Kidney (tissue), 14 donors: ENCODE data around the gene NR6A1. TPM values are rescaled to one million over a fixed set of nuclear protein-coding genes. Genes with fewer than 3 reads are reported as not detected.
A peak's percentile ranks its signal among the peaks of the same experiment; 100 is the strongest.

Source experiments
- DNase-seq, 5 donors: peaks; one replicate each; pipeline ENCODE4 v3.0.0-alpha.2; 2013 to 2020
- FAIRE-seq: peaks from 2 replicates; lab custom pipeline; 2012; peaks lifted over from hg19 to GRCh38; lab: Jason Lieb, UNC
- H3K27ac ChIP-seq, 2 donors: one replicate each; pipeline ENCODE4 v1.7.0; 2013; ENCODE audit warnings: low read depth in 2 of 2, low read length in 2 of 2, inconsistent platforms in 1 of 2
- H3K27me3 ChIP-seq: one replicate; pipeline ENCODE4 v1.7.1; 2013; ENCODE audit warnings: low read length, inconsistent platforms; ENCODE audit not compliant: control insufficient read depth, insufficient read depth
- H3K36me3 ChIP-seq, 3 donors: one replicate each; pipeline versions ENCODE4 v1.7.0 to v1.7.1; 2013; ENCODE audit warnings: low read length in 3 of 3, control low read depth in 1 of 3, inconsistent platforms in 1 of 3; ENCODE audit not compliant: insufficient read depth in 3 of 3, control insufficient read depth in 2 of 3
- H3K4me1 ChIP-seq, 3 donors: one replicate each; pipeline versions ENCODE4 v1.7.0 to v1.7.1; 2013; ENCODE audit warnings: low read length in 3 of 3, inconsistent platforms in 1 of 3, low read depth in 1 of 3; ENCODE audit not compliant: control insufficient read depth in 2 of 3, insufficient read depth in 2 of 3
- H3K4me3 ChIP-seq, 3 donors: one replicate each; pipeline versions ENCODE4 v1.7.0 to v1.8.1; 2013; ENCODE audit warnings: low read length in 3 of 3, control low read depth in 1 of 3, inconsistent platforms in 1 of 3
- H3K9ac ChIP-seq, 3 donors: one replicate each; pipeline versions ENCODE4 v1.7.0 to v1.7.1; 2013; ENCODE audit warnings: low read length in 3 of 3, control low read depth in 1 of 3, inconsistent platforms in 1 of 3
- H3K9me3 ChIP-seq, 3 donors: one replicate each; pipeline versions ENCODE4 v1.7.0 to v1.7.1; 2013; ENCODE audit warnings: low read length in 3 of 3, control low read depth in 1 of 3, inconsistent platforms in 1 of 3; ENCODE audit not compliant: control insufficient read depth in 2 of 3, insufficient read depth in 1 of 3
- intact Hi-C: fragments of 100-400 bp; cut with DNase I; formaldehyde crosslinking; loops from one replicate; pipeline ENCODE4 v1.11.1; 2022
- microRNA-seq: library from miRNA; unstranded; fragments of <30 nt; microRNA quantifications from one replicate; pipeline ENCODE4 v1.2.0, GENCODE V29; 2020
- polyA plus RNA-seq: library from polyadenylated mRNA; stranded (reverse); fragments of 350-450 nt; fragmentation: Illumina TruSeq; extraction: RNeasy Lipid Tissue Mini Kit (QIAGEN cat#74804); gene quantifications from one replicate; pipeline ENCODE4 v1.2.3, GENCODE V29; 2014; ENCODE audit warnings: low read depth, low replicate concordance; ENCODE audit not compliant: insufficient read depth
- total RNA-seq: library from RNA; stranded (reverse); fragmentation: NEBNext Ultra II Directional; extraction: Animal tissue kit (Norgen Biotek cat#: 25700); gene quantifications from one replicate; pipeline ENCODE4 v1.2.1, GENCODE V29; 2021
- TF ChIP-seq, protein P1 (sequence below): IDR thresholded peaks from 3 replicates; pipeline ENCODE4 v1.5.1; 2012; ENCODE audit warnings: mild to moderate bottlenecking, moderate library complexity, borderline replicate concordance; ENCODE audit not compliant: insufficient read depth; ENCODE audit errors: extremely low read depth
- donor health status: control.
- donor health status: control.
- donor health status: control.
- donor health status: control.
- donor health status: control.
- donor health status: DM: yes; HTN: yes; CAD: no.
- donor health status: Normal renal cell carcinoma (clear cell type).

The NR6A1 gene
- total and polyA plus RNA-seq, 2 donors from 2014 or later, result 1.2 to 3.5 TPM

DNA sequence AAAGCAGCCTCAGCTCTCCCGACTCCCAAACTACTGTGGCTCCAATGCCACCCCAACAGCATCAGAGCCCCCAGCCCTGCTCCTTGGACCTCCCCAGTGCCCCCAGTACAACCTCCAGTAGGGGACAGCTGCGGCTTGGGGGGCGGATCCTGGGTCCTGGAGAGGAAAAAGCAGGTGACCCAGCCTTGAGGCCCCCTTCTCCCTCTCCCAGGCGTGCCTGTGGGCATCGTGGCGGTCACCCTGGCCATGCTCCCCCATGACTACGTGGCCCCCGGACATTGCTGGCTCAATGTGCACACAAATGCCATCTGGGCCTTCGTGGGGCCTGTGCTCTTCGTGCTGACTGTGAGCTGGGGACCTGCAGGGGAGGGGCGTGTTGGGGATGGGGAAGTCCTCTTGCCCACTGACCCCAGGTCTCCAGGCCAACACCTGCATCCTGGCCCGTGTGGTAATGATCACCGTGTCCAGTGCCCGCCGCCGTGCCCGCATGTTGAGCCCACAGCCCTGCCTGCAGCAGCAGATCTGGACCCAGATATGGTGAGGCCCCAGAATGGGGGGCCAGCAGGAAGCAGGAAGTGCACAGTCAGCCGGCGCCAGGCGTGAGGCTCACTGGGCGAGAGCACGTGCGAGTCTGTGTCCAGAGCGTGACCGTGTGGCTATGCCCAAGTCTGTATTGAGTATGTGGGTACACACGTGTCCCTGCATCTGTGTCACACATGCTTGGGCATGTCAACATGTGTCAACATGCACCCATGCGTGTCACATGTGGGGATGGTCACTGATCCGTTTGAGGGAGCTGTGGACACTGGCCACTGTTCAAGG, 301.9 kb downstream of the NR6A1 start:
- H3K27ac ChIP-seq, result no peak overlapping the region
- DNase-seq, result peak in 1 of 5 donors; percentile 61
- H3K4me1 ChIP-seq, result no peaks in the 10 kb centered on the region
- no peak overlapping the region for H3K9ac ChIP-seq
- no peak overlapping the region for H3K4me3 ChIP-seq
- TF ChIP-seq, protein P1, sequence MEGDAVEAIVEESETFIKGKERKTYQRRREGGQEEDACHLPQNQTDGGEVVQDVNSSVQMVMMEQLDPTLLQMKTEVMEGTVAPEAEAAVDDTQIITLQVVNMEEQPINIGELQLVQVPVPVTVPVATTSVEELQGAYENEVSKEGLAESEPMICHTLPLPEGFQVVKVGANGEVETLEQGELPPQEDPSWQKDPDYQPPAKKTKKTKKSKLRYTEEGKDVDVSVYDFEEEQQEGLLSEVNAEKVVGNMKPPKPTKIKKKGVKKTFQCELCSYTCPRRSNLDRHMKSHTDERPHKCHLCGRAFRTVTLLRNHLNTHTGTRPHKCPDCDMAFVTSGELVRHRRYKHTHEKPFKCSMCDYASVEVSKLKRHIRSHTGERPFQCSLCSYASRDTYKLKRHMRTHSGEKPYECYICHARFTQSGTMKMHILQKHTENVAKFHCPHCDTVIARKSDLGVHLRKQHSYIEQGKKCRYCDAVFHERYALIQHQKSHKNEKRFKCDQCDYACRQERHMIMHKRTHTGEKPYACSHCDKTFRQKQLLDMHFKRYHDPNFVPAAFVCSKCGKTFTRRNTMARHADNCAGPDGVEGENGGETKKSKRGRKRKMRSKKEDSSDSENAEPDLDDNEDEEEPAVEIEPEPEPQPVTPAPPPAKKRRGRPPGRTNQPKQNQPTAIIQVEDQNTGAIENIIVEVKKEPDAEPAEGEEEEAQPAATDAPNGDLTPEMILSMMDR, result no peak
- intact Hi-C loops, result no loop called here
- H3K36me3 ChIP-seq, result no peaks in the 10 kb centered on the region
- FAIRE-seq, result no peak
- H3K27me3 ChIP-seq, result no peaks in the 10 kb centered on the region
- no peaks in the 10 kb centered on the region for H3K9me3 ChIP-seq

- peak in 2 of 5 donors; percentile 20 to 43 for DNase-seq
- H3K27me3 ChIP-seq, result no peaks in the 10 kb centered on the region
Observed at GRCh38 chr9:124468061-124468740, 302.9 kb downstream of the NR6A1 start.

GRCh38 chr9:124467410-124468060, 303.6 kb downstream of the NR6A1 start:
- peaks cover 0 to 4% (median 2%) of the 10 kb centered on the region in 3 donors for H3K9me3 ChIP-seq
- H3K4me1 ChIP-seq, result no peaks in the 10 kb centered on the region
- DNase-seq, result peak in 2 of 5 donors; percentile 23 to 61
- no peak for FAIRE-seq
- TF ChIP-seq, protein P1, result no peak
- H3K9ac ChIP-seq, result no peak overlapping the region
- no peak overlapping the region for H3K4me3 ChIP-seq
- H3K27ac ChIP-seq, result no peak overlapping the region
- no peaks in the 10 kb centered on the region for H3K27me3 ChIP-seq
- intact Hi-C loops, result no loop called here
- H3K36me3 ChIP-seq, result no peaks in the 10 kb centered on the region

More at GRCh38 chr9:124468061-124468740, 302.9 kb downstream of the NR6A1 start:
- peaks cover 0 to under 1% (median 0%) of the 10 kb centered on the region in 3 donors for H3K9me3 ChIP-seq
- no peak overlapping the region for H3K27ac ChIP-seq
- intact Hi-C loops, result no loop called here
- no peak overlapping the region for H3K4me3 ChIP-seq
- TF ChIP-seq, protein P1, result no peak
- no peak overlapping the region for H3K9ac ChIP-seq
- FAIRE-seq, result no peak
- H3K4me1 ChIP-seq, result no peaks in the 10 kb centered on the region
- no peaks in the 10 kb centered on the region for H3K36me3 ChIP-seq

Small RNA genes lying within 50 kb of the gene (microRNA-seq; reads per million reads assigned to microRNA genes)
- gene MIR181A2 (214 reads per million, percentile 65 among the genes with 10 or more reads in this experiment), gene MIR181B2 (91.0 reads per million, percentile 50 among the genes with 10 or more reads in this experiment)

Other genes with a start within 250 kb of the NR6A1 start
- gene OLFML2A, start 5.8 kb upstream of the NR6A1 start, total RNA-seq, result 12.2 TPM
- gene OLFML2A, start 5.8 kb upstream of the NR6A1 start, polyA plus RNA-seq, result 5.1 TPM
- gene WDR38, start 82.1 kb upstream of the NR6A1 start, total RNA-seq, result 0.31 TPM
- gene WDR38, start 82.1 kb upstream of the NR6A1 start, polyA plus RNA-seq, result not detected
- 910 TPM for gene RPL35, start 90.6 kb upstream of the NR6A1 start, total RNA-seq
- 2,355 TPM for gene RPL35, start 90.6 kb upstream of the NR6A1 start, polyA plus RNA-seq
- gene ARPC5L, start 90.8 kb upstream of the NR6A1 start, total RNA-seq, result 31.7 TPM
- gene ARPC5L, start 90.8 kb upstream of the NR6A1 start, polyA plus RNA-seq, result 52.7 TPM
- 21.0 TPM for gene GOLGA1, start 169.8 kb upstream of the NR6A1 start, total RNA-seq
- 6.2 TPM for gene GOLGA1, start 169.8 kb upstream of the NR6A1 start, polyA plus RNA-seq